Activated T-helper 1 cell treated with anti-CD3 and anti-CD28 coated beads, Interleukin-12 subunit alpha, Interleukin-12 subunit beta, Interleukin-2, Interleukin-4 antibody, amounts not matched to agents 30 ng/mL and 10 ng/mL and 1 ng/mL, durations not matched to agents 14 hours and 24 hours and 36 hours (primary cell): ENCODE data around the gene TAF4B. TPM values are rescaled to one million over a fixed set of nuclear protein-coding genes. Genes with fewer than 3 reads are reported as not detected.
A peak's percentile ranks its signal among the peaks of the same experiment; 100 is the strongest.
"Not testable (repeated sequence)": the region's sequence is repeated elsewhere in the genome, so short reads cannot be mapped to it uniquely, and the experiment has no call there.

Source experiments
- DNase-seq: peaks from one replicate; pipeline ENCODE4 v3.0.0; 2021; ENCODE audit warnings: low spot score
- H3K27ac Mint-ChIP-seq: one replicate; pipeline ENCODE4 v1.8.0; 2021; ENCODE audit warnings: mild to moderate bottlenecking, mixed read lengths
- H3K27me3 Mint-ChIP-seq: one replicate; pipeline ENCODE4 v1.8.0; 2022; ENCODE audit warnings: mild to moderate bottlenecking, moderate library complexity, mixed read lengths; ENCODE audit not compliant: insufficient read depth
- H3K36me3 Mint-ChIP-seq: one replicate; pipeline ENCODE4 v1.8.0; 2021; ENCODE audit warnings: low read depth, mixed read lengths
- H3K4me1 Mint-ChIP-seq: one replicate; pipeline ENCODE4 v1.8.0; 2021; ENCODE audit warnings: low read depth, mixed read lengths
- H3K4me3 Mint-ChIP-seq: one replicate; pipeline ENCODE4 v1.8.0; 2021; ENCODE audit warnings: mild to moderate bottlenecking, moderate library complexity, mixed read lengths
- H3K9me3 Mint-ChIP-seq: one replicate; pipeline ENCODE4 v1.8.0; 2021; ENCODE audit warnings: mixed read lengths
- intact Hi-C: fragments of 100-400 bp; cut with micrococcal nuclease; formaldehyde crosslinking; loops from one replicate; pipeline ENCODE4 v1.15.1; 2024
- total RNA-seq: library from RNA; stranded (reverse); gene quantifications from 2 replicates; pipeline ENCODE4 v1.2.3, GENCODE V29; 2022

The TAF4B gene
- total RNA-seq, result 16.1 and 17.0 TPM in 2 replicates

DNA sequence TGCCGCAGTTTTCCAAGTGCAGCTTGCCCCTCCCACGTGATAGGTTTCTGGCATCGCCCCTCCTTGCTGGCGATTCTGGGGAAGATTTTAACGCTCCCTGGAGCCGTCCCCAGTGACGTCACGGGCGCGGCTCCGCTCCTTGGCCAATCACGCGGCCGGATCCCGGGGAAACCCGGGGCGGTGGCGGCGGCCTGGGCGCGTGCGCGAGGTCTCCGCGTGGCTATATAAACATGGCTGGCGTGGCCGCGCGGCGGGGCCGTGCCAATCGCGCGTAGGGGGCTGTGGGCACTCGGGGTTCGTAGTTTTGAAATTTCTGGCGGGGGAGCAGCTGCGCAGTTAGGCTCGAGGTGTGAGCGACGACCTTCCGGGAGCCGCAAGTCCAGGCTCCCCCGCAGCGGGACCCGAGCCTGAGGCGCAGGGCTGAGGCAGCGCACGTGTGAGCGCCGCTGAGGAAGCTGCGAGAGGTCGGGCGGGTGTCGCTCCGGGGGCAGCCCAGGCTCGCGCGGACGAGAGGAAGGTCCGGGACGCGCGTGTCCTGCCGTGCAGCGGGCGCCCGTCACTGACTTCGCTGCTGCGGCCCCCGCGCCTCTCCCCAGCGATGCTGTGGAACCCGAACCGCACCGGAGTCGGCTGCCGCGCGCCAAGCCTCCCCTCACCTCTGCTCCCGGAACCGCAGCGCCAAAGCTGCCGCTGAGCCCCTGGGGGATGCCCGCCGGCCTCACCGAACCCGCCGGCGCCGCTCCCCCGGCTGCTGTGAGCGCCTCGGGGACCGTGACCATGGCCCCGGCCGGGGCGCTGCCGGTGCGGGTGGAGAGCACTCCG is at the start of gene TAF4B:
Gene TAF4B (plus strand): TSS at position 217 of the 822 bp plus-strand sequence. CDS start 489 bp downstream, at position 706.
- H3K4me1 Mint-ChIP-seq, result peaks cover 42% of the 10 kb centered on the region

DNA sequence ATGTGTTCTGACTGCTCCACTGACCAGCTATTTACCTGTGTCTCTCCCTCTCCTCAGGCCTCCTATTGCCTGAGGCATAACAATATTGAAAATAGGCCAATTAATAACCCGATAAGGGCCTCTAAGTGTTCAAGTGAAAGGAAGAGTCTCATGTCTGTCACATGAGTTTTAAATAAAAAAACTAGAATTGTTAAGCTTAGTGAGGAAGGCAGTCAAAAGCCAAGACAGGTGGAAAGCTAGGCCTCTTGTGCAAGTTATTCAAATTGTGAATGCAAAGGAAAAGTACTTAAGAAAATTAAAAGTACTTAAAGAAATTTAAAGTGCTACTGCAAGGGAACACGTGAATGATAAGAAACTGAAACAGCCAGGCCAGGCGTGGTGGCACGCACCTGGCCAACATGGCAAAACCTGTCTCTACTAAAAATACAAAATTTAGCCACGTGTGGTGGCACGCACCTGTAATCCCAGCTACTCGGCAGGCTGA is 44.9 kb upstream of the TAF4B start:
- Mint-ChIP-seq H3K4me1 (no peaks in the 10 kb centered on the region), H3K27me3 (no peaks in the 10 kb centered on the region), H3K36me3 (no peaks in the 10 kb centered on the region), H3K9me3 (no peaks in the 10 kb centered on the region), H3K4me3 (no peak overlapping the region), H3K27ac (no peak overlapping the region)
- intact Hi-C loops, result no loop called here
- no peak for DNase-seq

More for the DNA sequence above, at the start of gene TAF4B:
- peak within 1 kb of the TSS; percentile 94 for H3K4me3 Mint-ChIP-seq
- peak within 1 kb of the TSS; percentile 93 for H3K27ac Mint-ChIP-seq
- peaks cover under 1% of the 10 kb centered on the region for H3K36me3 Mint-ChIP-seq
- peaks cover 3% of the 10 kb centered on the region for H3K27me3 Mint-ChIP-seq
- intact Hi-C loops, result loop anchor here (1.0 to 5.0 kb wide), 5 partner anchors 11 to 321 kb away; partner anchors contain the start of genes KCTD1 and SS18
- peak; percentile 93 for DNase-seq
- no peaks in the 10 kb centered on the region for H3K9me3 Mint-ChIP-seq

GRCh38 chr18:26183395-26184112 is 42.7 kb upstream of the TAF4B start:
- peaks cover 4% of the 10 kb centered on the region for H3K9me3 Mint-ChIP-seq
- no peaks in the 10 kb centered on the region for H3K27me3 Mint-ChIP-seq
- no peaks in the 10 kb centered on the region for H3K36me3 Mint-ChIP-seq
- no peak for DNase-seq
- intact Hi-C loops, result no loop called here
- H3K4me3 Mint-ChIP-seq, result no peak overlapping the region
- H3K27ac Mint-ChIP-seq, result no peak overlapping the region
- no peaks in the 10 kb centered on the region for H3K4me1 Mint-ChIP-seq

GRCh38 chr18:26185267-26185666 is 41.0 kb upstream of the TAF4B start:
- intact Hi-C loops, result no loop called here
- no peaks in the 10 kb centered on the region for H3K27me3 Mint-ChIP-seq
- peaks cover 7% of the 10 kb centered on the region for H3K4me1 Mint-ChIP-seq
- H3K9me3 Mint-ChIP-seq, result peaks cover 4% of the 10 kb centered on the region
- H3K27ac Mint-ChIP-seq, result no peak overlapping the region
- no peak overlapping the region for H3K4me3 Mint-ChIP-seq
- DNase-seq, result no peak
- H3K36me3 Mint-ChIP-seq, result no peaks in the 10 kb centered on the region

- H3K4me1 Mint-ChIP-seq, result peaks cover 7% of the 10 kb centered on the region
- H3K36me3 Mint-ChIP-seq, result no peaks in the 10 kb centered on the region
- intact Hi-C loops, result loop anchor here (1.0 kb wide), 2 partner anchors 36 to 100 kb away; partner anchors contain the start of genes SS18 and TAF4B
- peak overlapping the region; percentile 60 for H3K4me3 Mint-ChIP-seq
- peaks cover 4% of the 10 kb centered on the region for H3K9me3 Mint-ChIP-seq
- DNase-seq, result peak; percentile 22
- peak overlapping the region; percentile 67 for H3K27ac Mint-ChIP-seq
- H3K27me3 Mint-ChIP-seq, result no peaks in the 10 kb centered on the region
Observed at GRCh38 chr18:26190506-26190905, 35.7 kb upstream of the TAF4B start.

- Mint-ChIP-seq H3K4me3 (no peak overlapping the region), H3K36me3 (no peaks in the 10 kb centered on the region), H3K27me3 (no peaks in the 10 kb centered on the region), H3K4me1 (peaks cover 7% of the 10 kb centered on the region), H3K9me3 (peaks cover 4% of the 10 kb centered on the region), H3K27ac (no peak overlapping the region)
- intact Hi-C loops, result no loop called here
- no peak for DNase-seq
Observed at GRCh38 chr18:26192233-26192632, 34.0 kb upstream of the TAF4B start.

DNA sequence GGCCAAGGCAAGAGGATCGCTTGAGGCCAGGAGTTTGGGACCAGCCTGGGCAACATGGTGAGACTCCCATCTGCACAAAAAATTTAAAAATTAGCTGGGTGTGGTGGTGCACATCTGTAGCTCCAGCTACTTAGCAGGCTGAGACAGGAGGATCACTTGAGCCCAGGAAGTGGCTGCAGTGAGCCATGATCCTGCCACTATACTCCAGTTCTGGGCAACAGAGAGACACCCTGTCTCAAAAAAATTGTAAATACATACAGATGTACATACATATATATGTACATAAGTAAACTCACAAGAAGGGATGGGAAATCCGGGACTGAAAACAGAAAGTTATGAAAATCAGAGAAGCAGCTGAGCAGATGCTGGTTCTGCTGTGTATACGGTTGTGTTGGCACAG is 29.6 kb upstream of the TAF4B start:
- H3K4me1 Mint-ChIP-seq, result no peaks in the 10 kb centered on the region
- no peak overlapping the region for H3K27ac Mint-ChIP-seq
- DNase-seq, result no peak
- no peak overlapping the region for H3K4me3 Mint-ChIP-seq
- H3K27me3 Mint-ChIP-seq, result peaks cover 3% of the 10 kb centered on the region
- H3K36me3 Mint-ChIP-seq, result no peaks in the 10 kb centered on the region
- H3K9me3 Mint-ChIP-seq, result no peaks in the 10 kb centered on the region
- intact Hi-C loops, result no loop called here

- H3K9me3 Mint-ChIP-seq, H3K4me3 Mint-ChIP-seq, H3K4me1 Mint-ChIP-seq, H3K27ac Mint-ChIP-seq, DNase-seq, H3K36me3 Mint-ChIP-seq, intact Hi-C loops: not testable (repeated sequence)
- H3K27me3 Mint-ChIP-seq, result peaks cover 13% of the 10 kb centered on the region
Observed at GRCh38 chr18:26202001-26202400, 24.2 kb upstream of the TAF4B start.

DNA sequence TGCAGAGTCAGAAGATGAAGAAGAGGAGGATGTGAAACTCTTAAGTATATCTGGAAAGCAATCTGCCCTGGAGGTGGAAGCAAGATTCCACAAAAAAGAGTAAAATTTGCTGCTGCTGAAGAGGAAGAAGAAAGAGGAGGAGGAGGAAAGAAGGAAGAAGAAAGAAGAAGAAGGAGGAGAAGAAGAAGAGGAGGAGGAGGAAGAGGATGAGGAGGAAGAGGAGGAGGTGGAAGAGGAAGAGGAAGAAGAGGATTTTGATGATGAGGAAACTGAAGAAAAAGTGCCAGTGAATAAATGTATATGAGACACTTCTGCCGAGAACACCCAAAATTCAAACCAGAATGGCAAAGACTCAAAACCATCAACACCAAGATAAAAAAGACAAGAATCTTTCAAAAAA is 20.9 kb upstream of the TAF4B start:
- H3K4me3 Mint-ChIP-seq, result no peak overlapping the region
- no peaks in the 10 kb centered on the region for H3K9me3 Mint-ChIP-seq
- intact Hi-C loops, result no loop called here
- H3K27me3 Mint-ChIP-seq, result peaks cover 13% of the 10 kb centered on the region
- H3K27ac Mint-ChIP-seq, result no peak overlapping the region
- H3K36me3 Mint-ChIP-seq, result no peaks in the 10 kb centered on the region
- H3K4me1 Mint-ChIP-seq, result no peaks in the 10 kb centered on the region
- DNase-seq, result no peak

- DNase-seq, result no peak
- H3K36me3 Mint-ChIP-seq, result no peaks in the 10 kb centered on the region
- no peak overlapping the region for H3K4me3 Mint-ChIP-seq
- intact Hi-C loops, result no loop called here
- H3K4me1 Mint-ChIP-seq, result no peaks in the 10 kb centered on the region
- no peaks in the 10 kb centered on the region for H3K9me3 Mint-ChIP-seq
- peaks cover 10% of the 10 kb centered on the region for H3K27me3 Mint-ChIP-seq
- H3K27ac Mint-ChIP-seq, result no peak overlapping the region
Observed at GRCh38 chr18:26206488-26206887, 19.8 kb upstream of the TAF4B start.

DNA sequence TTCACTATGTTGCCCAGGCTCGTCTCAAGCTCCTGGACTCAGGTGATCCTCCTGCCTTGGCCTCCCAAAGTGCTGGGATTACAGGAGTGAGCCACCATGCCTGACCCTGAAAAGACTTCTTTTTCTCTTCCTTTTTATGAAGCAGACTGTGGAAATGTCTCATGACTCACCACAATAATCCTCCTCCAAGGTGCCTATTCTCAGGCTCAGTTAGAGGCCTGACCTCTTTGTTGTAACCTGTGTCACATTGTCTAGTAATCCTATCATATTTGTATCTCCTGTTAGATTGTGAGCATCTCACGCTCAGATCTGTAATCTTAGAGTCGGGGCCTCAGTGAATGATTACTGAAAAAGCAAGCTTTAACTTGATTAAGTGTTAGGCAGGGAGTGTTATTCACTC is 18.3 kb upstream of the TAF4B start:
- intact Hi-C loops, result no loop called here
- H3K27ac Mint-ChIP-seq, result no peak overlapping the region
- H3K4me1 Mint-ChIP-seq, result no peaks in the 10 kb centered on the region
- no peak for DNase-seq
- H3K27me3 Mint-ChIP-seq, result peaks cover 10% of the 10 kb centered on the region
- no peak overlapping the region for H3K4me3 Mint-ChIP-seq
- no peaks in the 10 kb centered on the region for H3K36me3 Mint-ChIP-seq
- no peaks in the 10 kb centered on the region for H3K9me3 Mint-ChIP-seq

GRCh38 chr18:26208977-26209376 is 17.3 kb upstream of the TAF4B start:
- Mint-ChIP-seq H3K27ac (no peak overlapping the region), H3K27me3 (peaks cover 5% of the 10 kb centered on the region), H3K4me1 (no peaks in the 10 kb centered on the region), H3K4me3 (no peak overlapping the region), H3K36me3 (no peaks in the 10 kb centered on the region), H3K9me3 (no peaks in the 10 kb centered on the region)
- intact Hi-C loops, result no loop called here
- no peak for DNase-seq

- H3K27me3 Mint-ChIP-seq, result peaks cover 4% of the 10 kb centered on the region
- no peak for DNase-seq
- no peaks in the 10 kb centered on the region for H3K9me3 Mint-ChIP-seq
- intact Hi-C loops, result no loop called here
- H3K4me3 Mint-ChIP-seq, result no peak overlapping the region
- peaks cover 10% of the 10 kb centered on the region for H3K4me1 Mint-ChIP-seq
- no peaks in the 10 kb centered on the region for H3K36me3 Mint-ChIP-seq
- H3K27ac Mint-ChIP-seq, result no peak overlapping the region
Observed at GRCh38 chr18:26210147-26210546, 16.1 kb upstream of the TAF4B start.
